B cell (primary cell): ENCODE results near the gene NPVF. TPM values are rescaled to one million over a fixed set of nuclear protein-coding genes. Genes with fewer than 3 reads are reported as not detected.
A peak's percentile ranks its signal among the peaks of the same experiment; 100 is the strongest.

Source experiments
- ATAC-seq: fragments of 200-7000 bp; cut with Tn5 transposase; one replicate; pipeline ENCODE4 v1.10.0; 2021; ENCODE audit warnings: low read depth, mild to moderate bottlenecking, moderate number of reproducible peaks, moderate library complexity
- CTCF ChIA-PET: fragments of 350-600 bp; sonication (Branson Sonifier 250); formaldehyde crosslinking; loops from one replicate; lab custom pipeline; 2021; ENCODE audit warnings: antibody characterized with exemption, inconsistent platforms; lab: Charles Lee
- POLR2A ChIA-PET: fragments of 350-600 bp; sonication (Branson Sonifier 250); formaldehyde crosslinking; loops from one replicate; lab custom pipeline; 2021; ENCODE audit warnings: antibody characterized with exemption; lab: Charles Lee
- DNase-seq: peaks from one replicate; pipeline ENCODE4 v3.0.0; 2013
- H2AFZ ChIP-seq: 2 replicates; pipeline ENCODE4 v1.6.1; 2012; ENCODE audit warnings: mild to moderate bottlenecking, low read depth, low read length; ENCODE audit not compliant: insufficient read depth, poor library complexity, severe bottlenecking
- H3K27ac ChIP-seq, 2 donors: 1 replicate in 1 of 2; 2 replicates in 1 of 2; pipeline ENCODE4 v1.5.1; 2012 to 2013; ENCODE audit warnings: low read length in 2 of 2, mild to moderate bottlenecking in 2 of 2, moderate library complexity in 1 of 2
- H3K27me3 ChIP-seq, 4 experiments: fragments of 200-600 bp in 1 of 4; sonication (generic) in 1 of 4; replicated peaks in 1 of 4; 1 replicate in 2 of 4; 2 replicates in 2 of 4; pipeline versions ENCODE4 v1.6.1 to v1.7.0; 2013 to 2016; ENCODE audit warnings: low read length in 3 of 4, mild to moderate bottlenecking in 2 of 4, mixed read lengths in 1 of 4, moderate library complexity in 1 of 4; ENCODE audit not compliant: insufficient read depth in 4 of 4, control insufficient read depth in 3 of 4; ENCODE audit errors: control extremely low read depth in 1 of 4
- H3K36me3 ChIP-seq, 2 experiments: replicated peaks in 1 of 2; 1 replicate in 1 of 2; 2 replicates in 1 of 2; pipeline versions ENCODE4 v1.6.1 to v1.7.1; 2013; ENCODE audit warnings: low read length in 1 of 2; ENCODE audit not compliant: insufficient read depth in 2 of 2, control insufficient read depth in 1 of 2; ENCODE audit errors: control extremely low read depth in 1 of 2, extremely low read depth in 1 of 2
- H3K4me1 ChIP-seq, 2 donors: fragments of 200-600 bp in 1 of 2; sonication (generic) in 1 of 2; 1 replicate in 1 of 2; 2 replicates in 1 of 2; pipeline versions ENCODE4 v1.5.1 to v1.6.1; 2013 to 2017; ENCODE audit warnings: low read length in 2 of 2; ENCODE audit not compliant: control insufficient read depth in 2 of 2, insufficient read depth in 2 of 2
- H3K4me2 ChIP-seq: replicated peaks from 2 replicates; pipeline ENCODE3; 2012; ENCODE audit warnings: mild to moderate bottlenecking, low read depth, low read length; ENCODE audit not compliant: poor library complexity, severe bottlenecking
- H3K4me3 ChIP-seq, 5 experiments: fragments of 200-600 bp in 1 of 5; sonication (generic) in 1 of 5; 1 replicate in 3 of 5; 2 replicates in 2 of 5; pipeline versions ENCODE4 v1.5.1 to v1.7.0; 2011 to 2016; ENCODE audit warnings: low read length in 4 of 5, mild to moderate bottlenecking in 4 of 5, low read depth in 2 of 5, control low read depth in 1 of 5, moderate library complexity in 1 of 5; ENCODE audit not compliant: insufficient read depth in 1 of 5; ENCODE audit errors: control extremely low read depth in 1 of 5, extremely low read depth in 1 of 5
- H3K79me2 ChIP-seq: fragments of 200-600 bp; sonication (generic); one replicate; pipeline ENCODE4 v1.6.0; 2016; ENCODE audit warnings: low read length; ENCODE audit not compliant: control insufficient read depth, insufficient read depth
- H3K9ac ChIP-seq: fragments of 200-600 bp; sonication (generic); 2 replicates; pipeline ENCODE4 v1.6.1; 2017; ENCODE audit warnings: mild to moderate bottlenecking, low read length, moderate library complexity
- H3K9me3 ChIP-seq, 3 donors: one replicate each; pipeline versions ENCODE4 v1.6.1 to v1.7.1; 2013; ENCODE audit warnings: low read length in 2 of 3; ENCODE audit not compliant: control insufficient read depth in 2 of 3, insufficient read depth in 1 of 3; ENCODE audit errors: control extremely low read depth in 1 of 3
- H4K20me1 ChIP-seq: 2 replicates; pipeline ENCODE4 v1.6.0; 2012; ENCODE audit warnings: mild to moderate bottlenecking, low read length; ENCODE audit not compliant: insufficient read depth, control insufficient read depth, poor library complexity, severe bottlenecking
- H3K27ac Mint-ChIP-seq: one replicate; pipeline ENCODE4 v1.8.0; 2021; ENCODE audit warnings: mixed read lengths
- H3K27me3 Mint-ChIP-seq: one replicate; pipeline ENCODE4 v1.8.0; 2021; ENCODE audit warnings: mixed read lengths
- H3K4me1 Mint-ChIP-seq: one replicate; pipeline ENCODE4 v1.8.0; 2021; ENCODE audit warnings: mixed read lengths
- H3K4me3 Mint-ChIP-seq: one replicate; pipeline ENCODE4 v1.8.0; 2021; ENCODE audit warnings: mixed read lengths
- H3K9me3 Mint-ChIP-seq: one replicate; pipeline ENCODE4 v1.8.0; 2022; ENCODE audit warnings: mixed read lengths; ENCODE audit not compliant: insufficient read depth
- CTCF ChIP-seq: fragments of 200-600 bp; IDR thresholded peaks from one replicate; pipeline ENCODE4 v1.8.0; 2022; ENCODE audit warnings: antibody characterized with exemption, mild to moderate bottlenecking
- EZH2 ChIP-seq: IDR thresholded peaks from 2 replicates; pipeline ENCODE4 v1.6.1; 2012; ENCODE audit warnings: borderline replicate concordance, low read depth, mild to moderate bottlenecking, moderate library complexity, low read length; ENCODE audit not compliant: insufficient read depth, poor library complexity, severe bottlenecking
- WGBS: methylation state at CpG from one replicate; pipeline ENCODE4 v1.1.5; 2013; ENCODE audit warnings: missing lambda C conversion rate; ENCODE audit not compliant: insufficient coverage; 5-methylcytosine and 5-hydroxymethylcytosine counted together
- intact Hi-C: fragments of 100-400 bp; cut with micrococcal nuclease; formaldehyde crosslinking; loops from one replicate; pipeline ENCODE4 v1.10.0; 2022
- polyA plus RNA-seq: library from polyadenylated mRNA; depleted of rRNA; stranded (reverse); fragments of >200 nt; gene quantifications from 2 replicates; pipeline ENCODE4 v1.2.3, GENCODE V29; 2012
- total RNA-seq, 2 donors: library from RNA; stranded (reverse); fragments of 120-200 nt in 1 of 2; gene quantifications; 1 replicate in 1 of 2; 2 replicates in 1 of 2; pipeline versions ENCODE4 v1.2.3 to v1.2.4, GENCODE V29; 2013 to 2022

Gene NPVF
- total and polyA plus RNA-seq, 2 donors (not counting 1 experiment from before 2014, with no cell fraction given), result not detected

GRCh38 chr7:25180946-25181345, 47.3 kb downstream of the NPVF start:
- H3K79me2 ChIP-seq, result peaks cover 4% of the 10 kb centered on the region
- peak overlapping the region; percentile 98 for H3K4me2 ChIP-seq
- Mint-ChIP-seq H3K4me3 (peak overlapping the region; percentile 90), H3K4me1 (peaks cover 17% of the 10 kb centered on the region), H3K27me3 (peaks cover 4% of the 10 kb centered on the region), H3K9me3 (no peaks in the 10 kb centered on the region), H3K27ac (peak overlapping the region; percentile 96)
- peaks cover 7 to 15% of the 10 kb centered on the region in 2 donors for H3K4me1 ChIP-seq
- ChIA-PET CTCF (interaction anchor here (0.5 to 1.3 kb wide), 4 partner anchors 20 to 81 kb away, joined by 3 to 8 read pairs (median 4); no protein-coding TSS in a partner anchor), POLR2A (interaction anchor here (1.6 kb wide), 1 partner anchor 55 kb away, joined by 16 read pairs; the partner anchor contains the start of gene CYCS)
- H3K36me3 ChIP-seq, result no peaks in the 10 kb centered on the region
- peak overlapping the region in 2 of 5 experiments; percentile 64 to 74 for H3K4me3 ChIP-seq
- peaks cover 0 to 3% (median 0%) of the 10 kb centered on the region in 4 experiments for H3K27me3 ChIP-seq
- peak overlapping the region in 1 of 2 donors; percentile 92 for H3K27ac ChIP-seq
- WGBS, result no CpG with 5 or more reads among the region's 7 CpGs
- TF ChIP-seq EZH2, result no peak
- TF ChIP-seq CTCF, result no peak
- H4K20me1 ChIP-seq, result no peaks in the 10 kb centered on the region
- H3K9ac ChIP-seq, result no peak overlapping the region
- intact Hi-C loops, result loop anchor here (1.0 to 2.0 kb wide), 3 partner anchors 56 to 608 kb away; partner anchors contain the start of genes CYCS, OSBPL3 and PALS2
- ATAC-seq (no peak), DNase-seq (no peak)
- H2AFZ ChIP-seq, result peak overlapping the region; percentile 89
- H3K9me3 ChIP-seq, result peaks cover 0 to 4% (median 0%) of the 10 kb centered on the region in 3 donors

GRCh38 chr7:25180592-25180923, 47.7 kb downstream of the NPVF start:
- H3K27ac Mint-ChIP-seq, result peak overlapping the region; percentile 96
- Histone ChIP-seq H3K9ac (peak overlapping the region; percentile 90), H3K79me2 (peaks cover 4% of the 10 kb centered on the region), H3K4me2 (peak overlapping the region; percentile 98), H3K4me1 (peaks cover 7 to 15% of the 10 kb centered on the region in 2 donors), H3K27ac (peak overlapping the region; percentile 28 to 92), H4K20me1 (no peaks in the 10 kb centered on the region), H3K27me3 (peaks cover 0 to 3% (median 0%) of the 10 kb centered on the region in 4 experiments), H3K4me3 (peak overlapping the region; percentile 44 to 77 (median 67)), H3K36me3 (no peaks in the 10 kb centered on the region), H2AFZ (peak overlapping the region; percentile 89), H3K9me3 (peaks cover 0 to 4% (median 0%) of the 10 kb centered on the region in 3 donors)
- H3K4me3 Mint-ChIP-seq, result peak overlapping the region; percentile 90
- DNase-seq (no peak), ATAC-seq (peak; percentile 4)
- WGBS, result 4% methylated on average over 3 of the region's 6 CpGs
- ChIA-PET CTCF (interaction anchor here (0.5 to 1.3 kb wide), 4 partner anchors 20 to 81 kb away, joined by 3 to 8 read pairs (median 4); no protein-coding TSS in a partner anchor), POLR2A (interaction anchor here (1.6 kb wide), 1 partner anchor 55 kb away, joined by 16 read pairs; the partner anchor contains the start of gene CYCS)
- peaks cover 17% of the 10 kb centered on the region for H3K4me1 Mint-ChIP-seq
- H3K9me3 Mint-ChIP-seq, result no peaks in the 10 kb centered on the region
- intact Hi-C loops, result loop anchor here (1.0 to 2.0 kb wide), 3 partner anchors 55 to 608 kb away; partner anchors contain the start of genes CYCS, OSBPL3 and PALS2
- TF ChIP-seq CTCF, result peak; percentile 60
- no peak for TF ChIP-seq EZH2
- peaks cover 4% of the 10 kb centered on the region for H3K27me3 Mint-ChIP-seq
